HG03064 (cell line): ENCODE data around the gene PGM2L1.
"Not testable (repeated sequence)": the region's sequence is repeated elsewhere in the genome, so short reads cannot be mapped to it uniquely, and the experiment has no call there.

Source experiments
- ATAC-seq: cut with Tn5 transposase; IDR thresholded peaks from one replicate; pipeline ENCODE4 v1.9.1; 2021; ENCODE audit warnings: low read depth; ENCODE audit not compliant: unreplicated experiment

PGM2L1 gene

GRCh38 chr11:74345420-74345819 lies 52.8 kb downstream of the PGM2L1 start:
- ATAC-seq, result no peak

- ATAC-seq, result no peak
Observed at GRCh38 chr11:74341921-74342320, 56.3 kb downstream of the PGM2L1 start.

- ATAC-seq, result no peak
Observed at GRCh38 chr11:74339619-74340018, 58.6 kb downstream of the PGM2L1 start.

- ATAC-seq, result no peak
Observed at GRCh38 chr11:74338963-74339362, 59.3 kb downstream of the PGM2L1 start.

GRCh38 chr11:74333193-74333592 lies 65.0 kb downstream of the PGM2L1 start:
- ATAC-seq, result no peak

- no peak for ATAC-seq
Observed at GRCh38 chr11:74332291-74332690, 65.9 kb downstream of the PGM2L1 start.

GRCh38 chr11:74331000-74331399 lies 67.2 kb downstream of the PGM2L1 start:
- not testable (repeated sequence) for ATAC-seq

- ATAC-seq, result no peak
Observed at GRCh38 chr11:74330075-74330858, 68.0 kb downstream of the PGM2L1 start.

GRCh38 chr11:74327076-74327475 lies 71.2 kb downstream of the PGM2L1 start:
- no peak for ATAC-seq

GRCh38 chr11:74326665-74327064 lies 71.6 kb downstream of the PGM2L1 start:
- ATAC-seq, result no peak

- ATAC-seq, result no peak
Observed at GRCh38 chr11:74325649-74326645, 72.3 kb downstream of the PGM2L1 start.

GRCh38 chr11:74322667-74323066 lies 75.6 kb downstream of the PGM2L1 start:
- no peak for ATAC-seq

GRCh38 chr11:74321487-74322188 lies 76.6 kb downstream of the PGM2L1 start:
- no peak for ATAC-seq

GRCh38 chr11:74320538-74320937 lies 77.7 kb downstream of the PGM2L1 start:
- no peak for ATAC-seq

GRCh38 chr11:74319139-74319816 lies 79.0 kb downstream of the PGM2L1 start:
- ATAC-seq, result no peak

GRCh38 chr11:74318241-74318932 lies 79.8 kb downstream of the PGM2L1 start:
- no peak for ATAC-seq

- ATAC-seq, result no peak
Observed at GRCh38 chr11:74316772-74317505, 81.3 kb downstream of the PGM2L1 start.

- ATAC-seq, result no peak
Observed at GRCh38 chr11:74312326-74312725, 85.9 kb downstream of the PGM2L1 start.

- ATAC-seq, result no peak
Observed at GRCh38 chr11:74311352-74311926, 86.8 kb downstream of the PGM2L1 start, which contains the start of gene P4HA3. TSS of gene P4HA3 (minus strand) at chr11:74311640. CDS start at chr11:74311611, 29 bp downstream.
